SJSA1 (cell line): ENCODE results near the gene ANKS1B. TPM values are rescaled to one million over a fixed set of nuclear protein-coding genes. Genes with fewer than 3 reads are reported as not detected.

Experiments used
- DNase-seq, 2 experiments: peaks; one replicate each; pipeline ENCODE4 v3.0.0-alpha.2; 2015 to 2020; ENCODE audit warnings: low spot score in 2 of 2, low read depth in 1 of 2
- H3K27ac ChIP-seq: fragments of 250-450 bp; sonication (Bioruptor Pico); 2 replicates; pipeline ENCODE4 v1.5.1; 2020; ENCODE audit warnings: mild to moderate bottlenecking, moderate library complexity
- H3K27me3 ChIP-seq: fragments of 250-450 bp; sonication (Bioruptor Pico); replicated peaks from 2 replicates; pipeline ENCODE4 v1.5.1; 2020; ENCODE audit warnings: mild to moderate bottlenecking, moderate library complexity
- H3K36me3 ChIP-seq: fragments of 250-450 bp; sonication (Bioruptor Pico); 2 replicates; pipeline ENCODE4 v1.5.1; 2020; ENCODE audit warnings: mild to moderate bottlenecking
- H3K4me1 ChIP-seq: fragments of 250-450 bp; sonication (Bioruptor Pico); replicated peaks from 2 replicates; pipeline ENCODE4 v1.6.1; 2021; ENCODE audit warnings: mild to moderate bottlenecking
- H3K4me3 ChIP-seq: fragments of 250-450 bp; sonication (Bioruptor Pico); 2 replicates; pipeline ENCODE4 v1.5.1; 2020; ENCODE audit warnings: mild to moderate bottlenecking
- H3K9me3 ChIP-seq: fragments of 250-450 bp; sonication (Bioruptor Pico); replicated peaks from 2 replicates; pipeline ENCODE4 v1.5.1; 2020; ENCODE audit warnings: mild to moderate bottlenecking
- total RNA-seq: library from RNA; depleted of rRNA; stranded (reverse); fragments of >200 nt; shearing (Covaris generic); gene quantifications from 2 replicates; pipeline ENCODE4 v1.2.3, GENCODE V29; 2014

ANKS1B gene
- total RNA-seq, 1 experiment from 2014 or later = not detected

- no peak for DNase-seq
- Histone ChIP-seq H3K9me3 (no peaks in the 10 kb centered on the region), H3K4me1 (no peaks in the 10 kb centered on the region), H3K36me3 (no peaks in the 10 kb centered on the region), H3K27me3 (no peaks in the 10 kb centered on the region), H3K27ac (no peak overlapping the region), H3K4me3 (no peak overlapping the region)
Measured at GRCh38 chr12:99212275-99212674, 772.5 kb downstream of the ANKS1B start.

- Histone ChIP-seq H3K9me3 (no peaks in the 10 kb centered on the region), H3K4me1 (no peaks in the 10 kb centered on the region), H3K27ac (no peak overlapping the region), H3K4me3 (no peak overlapping the region), H3K27me3 (no peaks in the 10 kb centered on the region), H3K36me3 (no peaks in the 10 kb centered on the region)
- DNase-seq = no peak
Measured at GRCh38 chr12:99205111-99205510, 779.6 kb downstream of the ANKS1B start.

- no peaks in the 10 kb centered on the region for H3K9me3 ChIP-seq
- no peak overlapping the region for H3K4me3 ChIP-seq
- no peak overlapping the region for H3K27ac ChIP-seq
- H3K36me3 ChIP-seq = no peaks in the 10 kb centered on the region
- no peak for DNase-seq
- H3K27me3 ChIP-seq = no peaks in the 10 kb centered on the region
- no peaks in the 10 kb centered on the region for H3K4me1 ChIP-seq
Measured at GRCh38 chr12:99201906-99202645, 782.7 kb downstream of the ANKS1B start.

GRCh38 chr12:99200711-99201384 is 783.9 kb downstream of the ANKS1B start:
- no peaks in the 10 kb centered on the region for H3K27me3 ChIP-seq
- H3K4me3 ChIP-seq = no peak overlapping the region
- H3K4me1 ChIP-seq = no peaks in the 10 kb centered on the region
- no peak overlapping the region for H3K27ac ChIP-seq
- H3K9me3 ChIP-seq = no peaks in the 10 kb centered on the region
- DNase-seq = no peak
- H3K36me3 ChIP-seq = no peaks in the 10 kb centered on the region

GRCh38 chr12:99195474-99195873 is 789.3 kb downstream of the ANKS1B start:
- Histone ChIP-seq H3K4me3 (no peak overlapping the region), H3K27ac (no peak overlapping the region), H3K27me3 (no peaks in the 10 kb centered on the region), H3K4me1 (no peaks in the 10 kb centered on the region), H3K9me3 (no peaks in the 10 kb centered on the region), H3K36me3 (no peaks in the 10 kb centered on the region)
- DNase-seq = no peak

GRCh38 chr12:99192489-99192888 is 792.2 kb downstream of the ANKS1B start:
- Histone ChIP-seq H3K36me3 (no peaks in the 10 kb centered on the region), H3K27me3 (no peaks in the 10 kb centered on the region), H3K4me1 (no peaks in the 10 kb centered on the region), H3K4me3 (no peak overlapping the region), H3K9me3 (no peaks in the 10 kb centered on the region), H3K27ac (no peak overlapping the region)
- DNase-seq = no peak

- Histone ChIP-seq H3K36me3 (no peaks in the 10 kb centered on the region), H3K27me3 (no peaks in the 10 kb centered on the region)
- no peak for DNase-seq
Measured at GRCh38 chr12:99176871-99177270, 807.9 kb downstream of the ANKS1B start.

GRCh38 chr12:99170461-99170860 is 814.3 kb downstream of the ANKS1B start:
- DNase-seq = no peak
- Histone ChIP-seq H3K27ac (no peak overlapping the region), H3K27me3 (no peaks in the 10 kb centered on the region)

More at GRCh38 chr12:99176871-99177270, 807.9 kb downstream of the ANKS1B start:
- Histone ChIP-seq H3K4me1 (no peaks in the 10 kb centered on the region), H3K27ac (no peak overlapping the region), H3K4me3 (no peak overlapping the region), H3K9me3 (no peaks in the 10 kb centered on the region)

GRCh38 chr12:99170037-99170436 is 814.7 kb downstream of the ANKS1B start:
- no peak for DNase-seq
- Histone ChIP-seq H3K27me3 (no peaks in the 10 kb centered on the region), H3K36me3 (no peaks in the 10 kb centered on the region), H3K4me1 (no peaks in the 10 kb centered on the region), H3K9me3 (no peaks in the 10 kb centered on the region), H3K4me3 (no peak overlapping the region), H3K27ac (no peak overlapping the region)

More at GRCh38 chr12:99170461-99170860, 814.3 kb downstream of the ANKS1B start:
- Histone ChIP-seq H3K36me3 (no peaks in the 10 kb centered on the region), H3K4me1 (no peaks in the 10 kb centered on the region), H3K4me3 (no peak overlapping the region), H3K9me3 (no peaks in the 10 kb centered on the region)

GRCh38 chr12:99157946-99158345 is 826.8 kb downstream of the ANKS1B start:
- H3K27me3 ChIP-seq = peaks cover 2% of the 10 kb centered on the region; the same call in 1 of the 2 replicates
- H3K27ac ChIP-seq = 0 out of 2 replicates have a peak overlapping the region, but pooled peaks have one; percentile 1
- no peak overlapping the region for H3K4me3 ChIP-seq
- DNase-seq = peak in 1 of 2 experiments; percentile 40
- no peaks in the 10 kb centered on the region for H3K9me3 ChIP-seq
- no peaks in the 10 kb centered on the region for H3K36me3 ChIP-seq
- no peaks in the 10 kb centered on the region; the same call in 1 of the 2 replicates for H3K4me1 ChIP-seq

- no peak overlapping the region for H3K27ac ChIP-seq
- no peak overlapping the region for H3K4me3 ChIP-seq
- no peaks in the 10 kb centered on the region; the same call in 1 of the 2 replicates for H3K4me1 ChIP-seq
- H3K9me3 ChIP-seq = no peaks in the 10 kb centered on the region
- DNase-seq = no peak
- peaks cover 2% of the 10 kb centered on the region; the same call in 1 of the 2 replicates for H3K27me3 ChIP-seq
- no peaks in the 10 kb centered on the region for H3K36me3 ChIP-seq
Measured at GRCh38 chr12:99154983-99155336, 829.8 kb downstream of the ANKS1B start.

GRCh38 chr12:99154216-99154982 is 830.3 kb downstream of the ANKS1B start:
- Histone ChIP-seq H3K27ac (no peak overlapping the region), H3K4me3 (no peak overlapping the region), H3K4me1 (no peaks in the 10 kb centered on the region; the same call in 1 of the 2 replicates), H3K9me3 (no peaks in the 10 kb centered on the region), H3K27me3 (peaks cover 2% of the 10 kb centered on the region; the same call in 1 of the 2 replicates), H3K36me3 (no peaks in the 10 kb centered on the region)
- no peak for DNase-seq

- Histone ChIP-seq H3K4me1 (no peaks in the 10 kb centered on the region; the same call in 1 of the 2 replicates), H3K9me3 (no peaks in the 10 kb centered on the region), H3K36me3 (no peaks in the 10 kb centered on the region), H3K27me3 (peaks cover 2% of the 10 kb centered on the region; the same call in 1 of the 2 replicates), H3K4me3 (no peak overlapping the region), H3K27ac (no peak overlapping the region)
- DNase-seq = no peak
Measured at GRCh38 chr12:99153293-99153692, 831.4 kb downstream of the ANKS1B start.
